ENCODE data around the gene SCAF4.

DNA sequence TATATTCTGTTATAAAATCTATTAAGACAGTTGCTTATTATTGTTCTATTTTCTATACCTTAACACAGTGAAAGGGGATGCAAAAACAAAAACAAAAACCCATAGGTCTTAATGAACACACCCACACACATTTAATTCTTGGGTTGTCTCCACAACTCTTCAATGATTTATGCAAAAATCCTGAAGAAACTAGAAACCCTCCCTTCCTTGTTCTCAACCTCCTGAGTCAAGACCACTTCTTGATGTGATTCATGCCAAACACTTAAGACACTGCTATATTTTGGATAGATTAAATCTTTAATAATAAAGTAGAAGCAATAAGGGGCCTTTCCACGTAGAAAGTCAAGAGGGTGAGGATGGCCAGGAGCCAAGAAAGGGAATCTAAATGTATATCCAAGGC is 23.4 kb downstream of the SCAF4 start:
- TF ChIP-seq EP300 (IDR thresholded peaks at IDR 0.05; ENCODE audit: low read depth), result no peak
- TF ChIP-seq POLR2A (IDR thresholded peaks at IDR 0.05), result no peak
- TF ChIP-seq, protein P1, sequence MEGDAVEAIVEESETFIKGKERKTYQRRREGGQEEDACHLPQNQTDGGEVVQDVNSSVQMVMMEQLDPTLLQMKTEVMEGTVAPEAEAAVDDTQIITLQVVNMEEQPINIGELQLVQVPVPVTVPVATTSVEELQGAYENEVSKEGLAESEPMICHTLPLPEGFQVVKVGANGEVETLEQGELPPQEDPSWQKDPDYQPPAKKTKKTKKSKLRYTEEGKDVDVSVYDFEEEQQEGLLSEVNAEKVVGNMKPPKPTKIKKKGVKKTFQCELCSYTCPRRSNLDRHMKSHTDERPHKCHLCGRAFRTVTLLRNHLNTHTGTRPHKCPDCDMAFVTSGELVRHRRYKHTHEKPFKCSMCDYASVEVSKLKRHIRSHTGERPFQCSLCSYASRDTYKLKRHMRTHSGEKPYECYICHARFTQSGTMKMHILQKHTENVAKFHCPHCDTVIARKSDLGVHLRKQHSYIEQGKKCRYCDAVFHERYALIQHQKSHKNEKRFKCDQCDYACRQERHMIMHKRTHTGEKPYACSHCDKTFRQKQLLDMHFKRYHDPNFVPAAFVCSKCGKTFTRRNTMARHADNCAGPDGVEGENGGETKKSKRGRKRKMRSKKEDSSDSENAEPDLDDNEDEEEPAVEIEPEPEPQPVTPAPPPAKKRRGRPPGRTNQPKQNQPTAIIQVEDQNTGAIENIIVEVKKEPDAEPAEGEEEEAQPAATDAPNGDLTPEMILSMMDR (IDR thresholded peaks at IDR 0.05), result no peak
- TF ChIP-seq POLR2AphosphoS5 (IDR thresholded peaks at IDR 0.05), result no peak

Data from transverse colon (tissue), 4 donors.